Left lung (tissue), 10 donors: ENCODE data around the gene S1PR2. TPM values are rescaled to one million over a fixed set of nuclear protein-coding genes. Genes with fewer than 3 reads are reported as not detected.

Experiments used
- ATAC-seq: fragments of 200-7000 bp; cut with Tn5 transposase; one replicate; pipeline ENCODE4 v1.9.1; 2020; ENCODE audit warnings: moderate library complexity
- DNase-seq, 4 donors: peaks; one replicate each; pipeline ENCODE4 v3.0.0-alpha.2; 2013 to 2020
- H3K27ac ChIP-seq, 2 donors: fragments of 200-600 bp; sonication (generic) in 1 of 2; one replicate each; pipeline versions ENCODE4 v1.5.0 to v1.8.0; 2020 to 2021
- H3K27me3 ChIP-seq, 2 donors: fragments of 200-600 bp; sonication (generic) in 1 of 2; one replicate each; pipeline versions ENCODE4 v1.5.0 to v1.8.0; 2020 to 2021
- H3K36me3 ChIP-seq, 2 donors: fragments of 200-600 bp; sonication (generic) in 1 of 2; one replicate each; pipeline versions ENCODE4 v1.5.0 to v1.8.0; 2020 to 2021
- H3K4me1 ChIP-seq, 2 donors: fragments of 200-600 bp; one replicate each; pipeline ENCODE4 v1.8.0; 2021
- H3K4me3 ChIP-seq, 2 donors: fragments of 200-600 bp; sonication (generic) in 1 of 2; one replicate each; pipeline versions ENCODE4 v1.5.0 to v1.8.0; 2020 to 2021; ENCODE audit warnings: mild to moderate bottlenecking in 1 of 2
- H3K9me3 ChIP-seq, 2 donors: fragments of 200-600 bp; sonication (generic) in 1 of 2; one replicate each; pipeline versions ENCODE4 v1.5.0 to v1.8.0; 2020 to 2021
- intact Hi-C, 2 donors: fragments of 100-400 bp; cut with DNase I; formaldehyde crosslinking; loops; one replicate each; pipeline versions ENCODE4 v1.11.2 to v1.14.2; 2022
- polyA plus RNA-seq, 6 donors: library from polyadenylated mRNA; unstranded; fragments of 120-200 nt; gene quantifications; one replicate each; pipeline ENCODE4 v1.2.1, GENCODE V29; 2013; ENCODE audit not compliant: insufficient read length in 6 of 6
- total RNA-seq, 2 donors: library from RNA; stranded (reverse); fragmentation: NEBNext Ultra II Directional; extraction: Animal tissue kit (Norgen Biotek cat#: 25700); gene quantifications; one replicate each; pipeline ENCODE4 v1.2.1, GENCODE V29; 2021
- TF ChIP-seq, protein P1 (sequence below), 2 donors: fragments of 200-600 bp; sonication (generic) in 1 of 2; IDR thresholded peaks; one replicate each; pipeline versions ENCODE4 v1.5.0 to v1.8.0; 2021; ENCODE audit warnings: antibody characterized with exemption in 2 of 2
- donor health status: DM: no; HTN: yes; CAD: no.
- donor health status: DM: no; HTN: no; CAD: no.

S1PR2 gene
- total and polyA plus RNA-seq, 8 donors = 25.6 to 47.6 (median 41.4) TPM

DNA sequence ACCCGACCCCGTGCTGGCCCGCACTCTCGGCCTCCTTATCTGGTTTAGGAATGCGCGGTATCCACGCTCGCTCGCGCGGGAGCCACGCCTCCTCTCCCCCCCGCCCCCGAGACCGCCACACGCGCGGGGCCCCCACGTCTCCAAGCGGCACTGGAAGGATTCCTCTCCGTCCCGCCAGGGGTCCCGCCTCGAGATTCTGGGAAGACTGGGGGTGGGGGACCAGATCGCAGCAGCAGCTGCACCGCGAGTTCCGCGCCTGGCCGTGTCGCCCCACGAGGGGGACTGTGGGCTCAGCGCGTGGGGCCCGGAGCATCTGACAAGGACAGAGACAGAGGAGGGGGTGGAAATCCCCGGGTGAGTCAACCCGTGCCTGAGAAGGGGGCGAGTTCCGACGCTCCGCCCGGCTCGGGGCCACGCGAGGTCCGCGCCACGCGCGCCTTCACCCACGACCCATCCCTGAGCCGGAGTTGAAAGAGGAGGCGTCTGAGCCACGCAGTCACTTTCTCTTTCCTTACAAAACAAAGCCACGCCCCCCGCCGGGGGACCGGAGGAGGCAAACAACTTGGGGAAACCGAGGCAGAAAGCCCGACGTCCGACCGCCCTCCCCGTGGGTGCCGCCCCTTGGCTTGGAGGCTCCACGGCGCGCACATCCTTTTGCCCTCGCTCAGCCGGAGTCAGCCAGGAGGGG lies 814 bp downstream of the S1PR2 start:
- Histone ChIP-seq H3K4me3 (peak overlapping the region; percentile 83 to 93), H3K27me3 (peaks cover 0 to 20% of the 10 kb centered on the region in 2 donors), H3K36me3 (no peaks in the 10 kb centered on the region), H3K4me1 (peaks cover 0 to 27% of the 10 kb centered on the region in 2 donors), H3K9me3 (no peaks in the 10 kb centered on the region), H3K27ac (peak overlapping the region; percentile 88 to 91)
- ATAC-seq (peak; percentile 7), DNase-seq (peak in 3 of 4 donors; percentile 55 to 83 (median 73))
- intact Hi-C loops = no loop called here
- TF ChIP-seq, protein P1, sequence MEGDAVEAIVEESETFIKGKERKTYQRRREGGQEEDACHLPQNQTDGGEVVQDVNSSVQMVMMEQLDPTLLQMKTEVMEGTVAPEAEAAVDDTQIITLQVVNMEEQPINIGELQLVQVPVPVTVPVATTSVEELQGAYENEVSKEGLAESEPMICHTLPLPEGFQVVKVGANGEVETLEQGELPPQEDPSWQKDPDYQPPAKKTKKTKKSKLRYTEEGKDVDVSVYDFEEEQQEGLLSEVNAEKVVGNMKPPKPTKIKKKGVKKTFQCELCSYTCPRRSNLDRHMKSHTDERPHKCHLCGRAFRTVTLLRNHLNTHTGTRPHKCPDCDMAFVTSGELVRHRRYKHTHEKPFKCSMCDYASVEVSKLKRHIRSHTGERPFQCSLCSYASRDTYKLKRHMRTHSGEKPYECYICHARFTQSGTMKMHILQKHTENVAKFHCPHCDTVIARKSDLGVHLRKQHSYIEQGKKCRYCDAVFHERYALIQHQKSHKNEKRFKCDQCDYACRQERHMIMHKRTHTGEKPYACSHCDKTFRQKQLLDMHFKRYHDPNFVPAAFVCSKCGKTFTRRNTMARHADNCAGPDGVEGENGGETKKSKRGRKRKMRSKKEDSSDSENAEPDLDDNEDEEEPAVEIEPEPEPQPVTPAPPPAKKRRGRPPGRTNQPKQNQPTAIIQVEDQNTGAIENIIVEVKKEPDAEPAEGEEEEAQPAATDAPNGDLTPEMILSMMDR (IDR thresholded peaks at IDR 0.05) = no peak

DNA sequence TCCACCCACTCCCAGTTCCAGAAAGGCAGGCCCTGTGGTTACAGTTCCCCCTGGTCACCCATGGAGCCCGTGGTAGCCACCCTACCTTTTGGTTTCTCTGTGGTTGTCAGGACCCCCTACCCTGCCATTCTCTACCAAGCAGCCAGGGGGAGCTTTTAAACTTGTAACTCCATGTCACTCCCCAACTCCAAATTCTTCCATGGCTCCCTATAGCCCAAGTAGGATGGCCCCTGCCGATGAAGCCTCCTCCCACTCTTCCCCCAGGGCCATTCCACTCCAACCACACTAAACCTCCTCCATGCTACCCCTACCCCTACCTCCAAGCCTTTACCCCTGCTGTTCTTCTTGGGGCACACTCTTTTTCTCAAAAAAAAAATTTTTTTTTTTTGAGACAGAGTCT lies 2.2 kb downstream of the S1PR2 start:
- peaks cover 0 to 8% of the 10 kb centered on the region in 2 donors for H3K36me3 ChIP-seq
- peaks cover 0 to 20% of the 10 kb centered on the region in 2 donors for H3K27me3 ChIP-seq
- peaks cover 0 to 24% of the 10 kb centered on the region in 2 donors for H3K4me1 ChIP-seq
- intact Hi-C loops = no loop called here
- H3K9me3 ChIP-seq = no peaks in the 10 kb centered on the region
- peak overlapping the region in 1 of 2 donors; percentile 83 for H3K4me3 ChIP-seq
- ATAC-seq = peak; percentile 2
- DNase-seq = peak in 1 of 4 donors; percentile 60
- peak overlapping the region; percentile 88 to 91 for H3K27ac ChIP-seq
- TF ChIP-seq, protein P1 (IDR thresholded peaks at IDR 0.05) = peak; percentile 27 to 63

DNA sequence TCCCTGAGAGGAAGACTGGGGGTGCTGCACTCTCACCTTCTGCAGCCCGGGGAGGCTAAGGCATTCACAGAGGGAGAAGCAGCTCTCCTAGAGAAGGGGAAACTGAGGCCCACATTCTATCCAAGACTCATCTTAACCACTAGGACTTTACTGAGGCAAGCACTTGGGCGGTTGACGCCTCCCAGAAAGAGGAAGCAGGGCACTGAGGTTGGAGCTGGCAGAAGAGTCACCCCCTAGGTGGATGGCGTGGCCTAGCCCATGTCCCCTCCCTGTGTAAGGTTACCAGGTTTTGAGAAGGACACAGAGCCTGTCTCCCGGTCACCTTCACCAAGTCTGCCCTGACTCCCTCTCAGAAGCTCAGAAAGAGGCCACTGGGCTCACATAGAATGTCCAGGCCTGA lies 2.7 kb downstream of the S1PR2 start:
- Histone ChIP-seq H3K9me3 (no peaks in the 10 kb centered on the region), H3K27ac (peak overlapping the region in 1 of 2 donors; percentile 91), H3K4me3 (peak overlapping the region in 1 of 2 donors; percentile 83), H3K36me3 (peaks cover 0 to 13% of the 10 kb centered on the region in 2 donors), H3K27me3 (peaks cover 0 to 20% of the 10 kb centered on the region in 2 donors), H3K4me1 (peaks cover 0 to 24% of the 10 kb centered on the region in 2 donors)
- intact Hi-C loops = no loop called here
- TF ChIP-seq, protein P1 (IDR thresholded peaks at IDR 0.05) = no peak
- DNase-seq = no peak
- ATAC-seq = no peak

DNA sequence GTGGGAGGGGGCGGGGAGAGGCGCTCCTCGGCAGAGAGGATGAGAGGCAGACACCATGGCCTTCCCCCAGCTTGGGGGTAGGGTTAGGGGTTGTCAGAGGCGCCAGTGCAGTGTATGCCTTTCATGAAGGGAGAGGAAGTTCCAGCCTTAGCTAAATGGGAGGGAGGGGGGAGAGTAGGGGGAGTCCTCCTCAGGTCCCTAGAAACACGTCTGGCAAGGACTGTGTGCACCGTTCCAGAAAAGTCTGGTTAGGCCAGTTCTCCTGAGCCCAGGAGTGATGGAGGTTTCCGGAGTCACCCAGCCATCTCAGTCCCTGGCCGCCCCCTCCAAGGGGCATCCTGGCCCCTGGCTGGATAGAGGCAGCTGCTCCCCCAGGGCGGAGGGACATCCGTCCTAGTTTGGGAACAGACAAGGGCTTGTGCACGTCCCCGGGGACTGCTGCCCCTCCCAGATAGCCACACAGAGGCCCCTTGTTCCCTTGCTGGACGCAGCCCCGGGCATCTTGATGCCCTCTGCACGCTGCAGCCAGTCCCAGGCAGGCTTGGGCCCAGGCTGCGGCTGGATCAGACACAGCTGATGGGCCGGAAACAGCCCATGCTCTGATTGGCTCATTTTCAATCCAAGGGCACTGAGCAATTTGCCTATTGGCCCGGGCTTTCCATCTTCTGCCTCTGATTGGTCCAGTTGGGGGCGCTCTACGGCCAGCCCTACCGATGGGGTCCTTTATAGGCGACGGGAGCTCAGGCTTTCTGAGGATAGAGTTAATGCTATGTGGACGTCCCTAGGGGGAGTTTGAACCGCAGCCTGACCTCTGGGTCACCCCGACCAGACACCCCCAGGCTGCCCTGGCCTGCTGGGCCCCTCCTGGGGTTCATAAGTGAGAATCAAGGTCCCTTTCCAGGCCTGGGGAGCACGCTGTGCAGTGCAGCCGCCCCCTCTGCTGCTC lies 3.8 kb downstream of the S1PR2 start:
- intact Hi-C loops = no loop called here
- Histone ChIP-seq H3K36me3 (peaks cover 0 to 18% of the 10 kb centered on the region in 2 donors), H3K27me3 (peaks cover 0 to 20% of the 10 kb centered on the region in 2 donors), H3K4me3 (no peak overlapping the region), H3K4me1 (peaks cover 0 to 27% of the 10 kb centered on the region in 2 donors), H3K9me3 (no peaks in the 10 kb centered on the region), H3K27ac (peak overlapping the region; percentile 11 to 91)
- ATAC-seq (no peak), DNase-seq (peak in 1 of 4 donors; percentile 63)
- TF ChIP-seq, protein P1 (IDR thresholded peaks at IDR 0.05) = no peak
